ENCODE measurements around the gene ERVK3-1.

- TF ChIP-seq ZNF384 (IDR thresholded peaks at IDR 0.05): no peak
- no peak for TF ChIP-seq SP1 (IDR thresholded peaks at IDR 0.05)
- TF ChIP-seq FOXM1 (IDR thresholded peaks at IDR 0.05; ENCODE audit: borderline replicate concordance): no peak
- no peak for TF ChIP-seq NFRKB (IDR thresholded peaks at IDR 0.05)
- TF ChIP-seq ARNT (IDR thresholded peaks at IDR 0.05): no peak
- no peak for TF ChIP-seq FOXK2 (IDR thresholded peaks at IDR 0.05)
- no peak for TF ChIP-seq BHLHE40 (IDR thresholded peaks at IDR 0.05; ENCODE audit: borderline replicate concordance)
- TF ChIP-seq ELF4 (IDR thresholded peaks at IDR 0.05): no peak
- no peak for TF ChIP-seq L3MBTL2 (conservative IDR thresholded peaks at IDR 0.05)
- no peak for TF ChIP-seq CTBP1 (IDR thresholded peaks at IDR 0.05; ENCODE audit: borderline replicate concordance)
- no peak for TF ChIP-seq TARDBP (IDR thresholded peaks at IDR 0.05)
- no peak for TF ChIP-seq SUZ12 (IDR thresholded peaks at IDR 0.05)
Measured at GRCh38 chr19:58274771-58275201, 30.4 kb upstream of the ERVK3-1 start.

Data from HEK293T (cell line).